Left renal cortex interstitium (tissue), 4 donors: ENCODE data around the gene SF1. TPM values are rescaled to one million over a fixed set of nuclear protein-coding genes. Genes with fewer than 3 reads are reported as not detected.

Experiments
- DNase-seq, 4 donors: peaks; one replicate each; pipeline ENCODE4 v3.0.0-alpha.2; 2013; ENCODE audit warnings: low read depth in 4 of 4, low spot score in 2 of 4, missing footprints in 1 of 4
- polyA plus RNA-seq, 4 donors: library from polyadenylated mRNA; unstranded; fragments of 120-200 nt; gene quantifications; one replicate each; pipeline ENCODE4 v1.2.1, GENCODE V29; 2013; ENCODE audit not compliant: insufficient read length in 4 of 4

Gene SF1
- polyA plus RNA-seq, 4 donors = 263 to 497 (median 371) TPM

GRCh38 chr11:64787526-64788320, 9.4 kb upstream of the SF1 start:
- no peak for DNase-seq

- no peak for DNase-seq
Measured at GRCh38 chr11:64786308-64786707, 8.0 kb upstream of the SF1 start.

GRCh38 chr11:64784813-64785581, 6.7 kb upstream of the SF1 start:
- DNase-seq = no peak

GRCh38 chr11:64778223-64778472, 194 bp downstream of the SF1 start:
- DNase-seq = no peak

- peak in 2 of 4 donors; percentile 76 to 78 for DNase-seq
Measured at GRCh38 chr11:64777449-64778222, 706 bp downstream of the SF1 start.

GRCh38 chr11:64776875-64777274, 1.5 kb downstream of the SF1 start:
- DNase-seq = no peak

GRCh38 chr11:64776425-64776824, 1.9 kb downstream of the SF1 start:
- no peak for DNase-seq

- DNase-seq = no peak
Measured at GRCh38 chr11:64774144-64774543, 4.2 kb downstream of the SF1 start.

- DNase-seq = no peak
Measured at GRCh38 chr11:64772303-64773018, 5.9 kb downstream of the SF1 start.

GRCh38 chr11:64771861-64772260, 6.5 kb downstream of the SF1 start:
- no peak for DNase-seq

- no peak for DNase-seq
Measured at GRCh38 chr11:64770120-64770519, 8.2 kb downstream of the SF1 start.

- DNase-seq = no peak
Measured at GRCh38 chr11:64769283-64769682, 9.1 kb downstream of the SF1 start.

- no peak for DNase-seq
Measured at GRCh38 chr11:64768300-64768694, 10.0 kb downstream of the SF1 start.

- DNase-seq = no peak
Measured at GRCh38 chr11:64767344-64768299, 10.7 kb downstream of the SF1 start.

- DNase-seq = no peak
Measured at GRCh38 chr11:64766881-64767280, 11.5 kb downstream of the SF1 start.

GRCh38 chr11:64765851-64766665, 12.3 kb downstream of the SF1 start:
- DNase-seq = no peak

GRCh38 chr11:64765291-64765850, 13.0 kb downstream of the SF1 start:
- no peak for DNase-seq

- DNase-seq = no peak
Measured at GRCh38 chr11:64764753-64765152, 13.6 kb downstream of the SF1 start.
